ENCODE results near the gene BRDT. TPM values are rescaled to one million over a fixed set of nuclear protein-coding genes. Genes with fewer than 3 reads are reported as not detected.

The BRDT gene
- total and polyA plus RNA-seq, 7 donors: not detected

- H3K27ac ChIP-seq: no peak overlapping the region
- no peak overlapping the region for H3K4me3 ChIP-seq
- H3K4me1 ChIP-seq: no peaks in the 10 kb centered on the region
- no peak for DNase-seq
- no peaks in the 10 kb centered on the region for H3K9me3 ChIP-seq
- intact Hi-C loops (cut with DNase I): no loop called here
- 80 to 89% methylated on average over 4 of the region's 4 CpGs for WGBS, 2 donors
- TF ChIP-seq POLR2A (IDR thresholded peaks at IDR 0.05) (no peak), POLR2AphosphoS5 (IDR thresholded peaks at IDR 0.05) (no peak), CTCF (IDR thresholded peaks at IDR 0.05) (no peak)
- no peaks in the 10 kb centered on the region for H3K36me3 ChIP-seq
- no peaks in the 10 kb centered on the region for H3K27me3 ChIP-seq
Observed at GRCh38 chr1:91916046-91916445, 33.2 kb upstream of the BRDT start.

- no peak overlapping the region for H3K4me3 ChIP-seq
- no peaks in the 10 kb centered on the region for H3K9me3 ChIP-seq
- TF ChIP-seq EP300 (IDR thresholded peaks at IDR 0.05) (no peak), POLR2AphosphoS5 (IDR thresholded peaks at IDR 0.05) (no peak), POLR2A (IDR thresholded peaks at IDR 0.05) (no peak), CTCF (IDR thresholded peaks at IDR 0.05) (no peak)
- intact Hi-C loops (cut with DNase I): no loop called here
- no peaks in the 10 kb centered on the region for H3K36me3 ChIP-seq
- 74 to 81% methylated on average over 5 of the region's 5 CpGs for WGBS, 2 donors
- DNase-seq: no peak
- no peaks in the 10 kb centered on the region for H3K4me1 ChIP-seq
- no peak overlapping the region for H3K27ac ChIP-seq
- no peaks in the 10 kb centered on the region for H3K27me3 ChIP-seq
Observed at GRCh38 chr1:91916811-91917460, 32.3 kb upstream of the BRDT start.

- Histone ChIP-seq H3K9me3 (no peaks in the 10 kb centered on the region), H3K27ac (no peak overlapping the region), H3K4me3 (no peak overlapping the region), H3K4me1 (no peaks in the 10 kb centered on the region), H3K27me3 (no peaks in the 10 kb centered on the region), H3K36me3 (no peaks in the 10 kb centered on the region)
- intact Hi-C loops (cut with DNase I): loop anchor here (10.0 kb wide), 1 partner anchor 515 kb away; the partner anchor contains the start of gene HFM1
- no peak for TF ChIP-seq POLR2A (IDR thresholded peaks at IDR 0.05)
- TF ChIP-seq EP300 (IDR thresholded peaks at IDR 0.05): no peak
- TF ChIP-seq POLR2AphosphoS5 (IDR thresholded peaks at IDR 0.05): no peak
- TF ChIP-seq CTCF (IDR thresholded peaks at IDR 0.05): no peak
- no peak for DNase-seq
- 88 to 90% methylated on average over 8 of the region's 8 CpGs for WGBS, 2 donors
Observed at GRCh38 chr1:91919962-91920361, 29.2 kb upstream of the BRDT start.

GRCh38 chr1:91924146-91924545 lies 25.1 kb upstream of the BRDT start:
- Histone ChIP-seq H3K9me3 (no peaks in the 10 kb centered on the region), H3K36me3 (no peaks in the 10 kb centered on the region), H3K4me1 (no peaks in the 10 kb centered on the region), H3K27me3 (no peaks in the 10 kb centered on the region), H3K4me3 (no peak overlapping the region), H3K27ac (no peak overlapping the region)
- TF ChIP-seq CTCF (IDR thresholded peaks at IDR 0.05) (no peak), POLR2AphosphoS5 (IDR thresholded peaks at IDR 0.05) (no peak), POLR2A (IDR thresholded peaks at IDR 0.05) (no peak), EP300 (IDR thresholded peaks at IDR 0.05) (no peak)
- 31 to 63% methylated on average over 2 of the region's 2 CpGs for WGBS, 2 donors
- intact Hi-C loops (cut with DNase I): loop anchor here (10.0 kb wide), 1 partner anchor 519 kb away; the partner anchor contains the start of gene HFM1
- DNase-seq: no peak
